HUES64 (cell line): ENCODE measurements around the gene KDM2A.
"Not testable (repeated sequence)": the region's sequence is repeated elsewhere in the genome, so short reads cannot be mapped to it uniquely, and the experiment has no call there.

Experiments used
- H3K27ac ChIP-seq: 2 replicates; pipeline ENCODE4 v1.7.0; 2013; ENCODE audit warnings: low read depth, low read length, inconsistent platforms
- H3K27me3 ChIP-seq: 2 replicates; pipeline ENCODE4 v1.6.1; 2013; ENCODE audit warnings: mild to moderate bottlenecking, low read length; ENCODE audit not compliant: insufficient read depth
- H3K36me3 ChIP-seq: 2 replicates; pipeline ENCODE4 v1.6.1; 2013; ENCODE audit warnings: mild to moderate bottlenecking, low read length; ENCODE audit not compliant: insufficient read depth
- H3K4me1 ChIP-seq: 2 replicates; pipeline ENCODE4 v1.6.1; 2013; ENCODE audit warnings: mild to moderate bottlenecking, low read length, moderate library complexity; ENCODE audit not compliant: insufficient read depth
- H3K4me3 ChIP-seq: 2 replicates; pipeline ENCODE4 v1.5.1; 2013; ENCODE audit warnings: mild to moderate bottlenecking, low read length, moderate library complexity
- H3K9ac ChIP-seq: 2 replicates; pipeline ENCODE4 v1.6.1; 2013; ENCODE audit warnings: mild to moderate bottlenecking, low read depth, low read length
- H3K9me3 ChIP-seq: 2 replicates; pipeline ENCODE4 v1.6.1; 2013; ENCODE audit warnings: low read depth, low read length; ENCODE audit not compliant: insufficient read depth
- WGBS: fragments of 150-250, 120-280 bp; methylation state at CpG from one replicate; pipeline ENCODE4 v1.1.7; 2013; ENCODE audit warnings: missing lambda C conversion rate; 5-methylcytosine and 5-hydroxymethylcytosine counted together

Gene KDM2A

GRCh38 chr11:67118181-67118766, 789 bp upstream of the KDM2A start:
- no peaks in the 10 kb centered on the region for H3K9me3 ChIP-seq
- peaks cover 11% of the 10 kb centered on the region; the same call in 1 of the 2 replicates for H3K27me3 ChIP-seq
- H3K9ac ChIP-seq = peak overlapping the region; percentile 94
- under 1% methylated on average over 59 of the region's 59 CpGs for WGBS
- peak overlapping the region; percentile 79 for H3K4me3 ChIP-seq
- peak overlapping the region; percentile 90; the same call in 1 of the 2 replicates for H3K27ac ChIP-seq
- peaks cover 11% of the 10 kb centered on the region for H3K36me3 ChIP-seq
- H3K4me1 ChIP-seq = peaks cover 25% of the 10 kb centered on the region

GRCh38 chr11:67119585-67120391, 725 bp downstream of the KDM2A start:
- Histone ChIP-seq H3K4me1 (peaks cover 22% of the 10 kb centered on the region), H3K27me3 (peaks cover 11% of the 10 kb centered on the region; the same call in 1 of the 2 replicates), H3K9ac (peak overlapping the region; percentile 89), H3K36me3 (peaks cover 18% of the 10 kb centered on the region), H3K9me3 (no peaks in the 10 kb centered on the region), H3K27ac (peak overlapping the region; percentile 95), H3K4me3 (peak overlapping the region; percentile 93)
- under 1% methylated on average over 60 of the region's 61 CpGs for WGBS

DNA sequence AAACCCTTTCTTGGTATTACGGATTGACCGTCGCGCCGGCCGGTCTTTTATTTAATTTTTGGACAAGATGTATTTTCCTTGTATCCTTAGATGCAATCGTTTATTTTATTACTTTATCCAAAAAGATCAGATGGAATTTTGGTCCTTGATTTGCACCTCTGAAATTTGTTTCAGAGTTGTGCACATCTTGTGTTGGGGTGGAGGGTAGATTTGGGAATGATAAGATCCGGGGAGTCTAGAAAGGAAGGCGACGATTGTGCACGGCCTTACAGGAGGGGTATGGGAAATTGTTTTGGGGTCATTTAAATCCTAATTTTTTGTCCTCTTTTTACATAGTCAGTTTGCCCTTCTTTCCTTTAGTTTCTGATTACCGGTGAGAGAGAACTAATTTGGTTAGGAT, 1.4 kb downstream of the KDM2A start:
- WGBS = 0% methylated on average over 8 of the region's 12 CpGs

DNA sequence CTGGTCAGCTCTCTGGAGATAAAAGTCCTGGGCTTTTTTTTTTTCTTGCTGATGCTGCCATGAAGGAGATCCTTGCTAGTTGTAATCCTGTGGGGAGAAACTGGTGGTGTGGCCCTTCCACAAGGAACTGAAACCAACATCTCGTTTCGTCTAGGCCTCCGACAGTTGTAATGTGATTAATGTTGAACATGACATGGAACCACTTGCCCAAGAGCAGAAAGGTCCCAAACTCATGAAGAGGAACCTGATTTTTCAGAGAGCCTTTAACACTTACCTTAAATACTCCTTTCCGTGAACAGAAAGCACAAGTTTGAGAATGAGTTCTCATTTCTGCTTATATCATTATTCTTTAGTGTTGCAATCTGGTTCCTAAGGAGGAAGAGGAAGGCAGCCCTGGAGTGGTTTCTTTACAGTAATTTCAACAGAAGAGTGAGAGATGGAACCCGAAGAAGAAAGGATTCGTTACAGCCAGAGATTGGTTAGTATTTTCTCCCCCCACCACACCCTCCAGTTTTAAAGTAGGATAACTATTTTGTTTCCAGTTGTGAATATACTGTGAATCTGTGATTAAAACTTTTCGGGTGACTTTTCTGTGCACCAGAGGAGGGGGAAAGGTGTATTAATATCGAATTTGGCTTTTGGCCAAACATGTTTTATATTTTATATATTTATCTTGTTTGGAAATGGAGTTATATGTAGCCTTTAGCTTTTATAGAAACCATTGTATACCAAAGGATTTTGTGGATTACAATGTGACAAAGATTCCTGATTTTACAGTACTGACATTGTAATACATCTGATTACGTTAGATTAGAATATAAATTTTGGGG, 2.0 kb downstream of the KDM2A start:
- peak overlapping the region; percentile 89 for H3K9ac ChIP-seq
- H3K36me3 ChIP-seq = peaks cover 24% of the 10 kb centered on the region
- H3K4me1 ChIP-seq = peaks cover 22% of the 10 kb centered on the region
- peak overlapping the region; percentile 93 for H3K4me3 ChIP-seq
- H3K9me3 ChIP-seq = no peaks in the 10 kb centered on the region
- peaks cover 11% of the 10 kb centered on the region; the same call in 1 of the 2 replicates for H3K27me3 ChIP-seq
- H3K27ac ChIP-seq = no peak overlapping the region
- 42% methylated on average over 5 of the region's 9 CpGs for WGBS

More for the DNA sequence above, 1.4 kb downstream of the KDM2A start:
- Histone ChIP-seq H3K9ac (peak overlapping the region; percentile 89), H3K4me3 (peak overlapping the region; percentile 93), H3K4me1 (peaks cover 22% of the 10 kb centered on the region), H3K27ac (no peak overlapping the region), H3K36me3 (peaks cover 22% of the 10 kb centered on the region), H3K27me3 (peaks cover 11% of the 10 kb centered on the region; the same call in 1 of the 2 replicates), H3K9me3 (no peaks in the 10 kb centered on the region)

DNA sequence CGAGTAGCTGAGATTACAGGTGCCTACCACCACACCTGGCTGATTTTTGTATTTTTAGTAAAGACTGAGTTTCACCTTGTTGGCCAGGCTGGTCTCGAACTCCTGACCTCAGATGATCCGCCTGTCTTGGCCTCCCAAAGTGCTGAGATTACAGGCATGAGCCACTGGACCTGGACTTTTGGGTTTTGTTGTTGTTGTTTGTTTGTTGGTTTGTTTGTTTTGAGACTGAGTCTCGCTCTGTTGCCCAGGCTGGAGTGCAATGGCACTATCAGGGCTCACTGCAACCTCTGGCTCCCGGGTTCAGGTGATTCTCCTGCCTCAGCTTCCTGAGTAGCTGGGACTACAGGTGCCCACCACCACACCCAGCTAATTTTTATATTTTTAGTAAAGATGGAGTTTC, 4.7 kb downstream of the KDM2A start:
- not testable (repeated sequence) for H3K9me3 ChIP-seq, H3K27me3 ChIP-seq, H3K4me3 ChIP-seq, H3K9ac ChIP-seq, H3K27ac ChIP-seq
- 93% methylated on average over 5 of the region's 5 CpGs for WGBS
- H3K36me3 ChIP-seq = peaks cover 42% of the 10 kb centered on the region
- peaks cover 11% of the 10 kb centered on the region; the same call in 1 of the 2 replicates for H3K4me1 ChIP-seq

DNA sequence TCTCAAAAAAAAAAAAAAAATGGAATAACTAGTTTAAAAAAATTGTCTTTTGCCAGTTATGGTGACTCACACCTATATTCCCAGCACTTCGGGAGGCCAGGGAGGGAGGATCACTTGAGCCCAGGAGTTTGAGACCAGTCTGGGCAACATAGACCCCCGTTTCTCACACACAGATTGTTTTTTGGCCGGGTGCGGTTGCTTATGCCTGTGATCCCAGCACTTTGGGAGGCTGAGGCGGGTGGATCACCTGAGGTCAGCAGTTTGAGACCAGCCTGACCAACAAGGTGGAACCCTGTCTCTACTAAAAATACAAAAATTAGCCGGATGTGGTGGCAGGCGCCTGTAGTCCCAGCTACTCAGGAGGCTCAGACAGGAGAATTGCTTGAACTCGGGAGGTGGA, 7.2 kb downstream of the KDM2A start:
- H3K27me3 ChIP-seq, H3K4me3 ChIP-seq, H3K9ac ChIP-seq, H3K4me1 ChIP-seq, H3K9me3 ChIP-seq, H3K27ac ChIP-seq: not testable (repeated sequence)
- H3K36me3 ChIP-seq = peaks cover 55% of the 10 kb centered on the region
- WGBS = 94% methylated on average over 8 of the region's 8 CpGs

DNA sequence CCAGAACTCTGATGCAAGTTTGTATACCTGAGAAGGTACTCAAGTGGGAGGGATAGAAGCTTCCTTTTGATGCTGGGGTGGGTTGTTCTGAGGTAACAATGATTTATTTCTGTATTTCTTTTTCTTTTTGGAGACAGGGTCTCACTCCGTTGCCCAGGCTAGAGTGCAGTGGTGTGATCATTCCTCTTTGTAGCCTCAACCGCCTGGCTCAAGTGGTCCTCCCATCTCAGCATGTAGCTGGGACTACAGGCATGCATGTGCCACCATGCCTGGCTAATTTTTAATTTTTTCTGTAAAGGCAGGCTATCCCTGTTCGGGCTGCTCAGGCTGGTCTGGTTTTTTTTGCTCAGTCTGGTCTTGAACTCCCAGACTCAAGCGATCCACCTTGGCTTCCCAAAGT, 7.9 kb downstream of the KDM2A start:
- no peak overlapping the region for H3K4me3 ChIP-seq
- H3K9ac ChIP-seq = no peak overlapping the region
- no peaks in the 10 kb centered on the region for H3K9me3 ChIP-seq
- H3K27ac ChIP-seq = no peak overlapping the region
- whole genome bisulfite sequencing = 95% methylated on average over 4 of the region's 4 CpGs
- peaks cover 54% of the 10 kb centered on the region for H3K36me3 ChIP-seq
- H3K27me3 ChIP-seq = no peaks in the 10 kb centered on the region
- H3K4me1 ChIP-seq = 0 out of 2 replicates have a peak, but pooled peaks cover under 1% of the 10 kb centered on the region

DNA sequence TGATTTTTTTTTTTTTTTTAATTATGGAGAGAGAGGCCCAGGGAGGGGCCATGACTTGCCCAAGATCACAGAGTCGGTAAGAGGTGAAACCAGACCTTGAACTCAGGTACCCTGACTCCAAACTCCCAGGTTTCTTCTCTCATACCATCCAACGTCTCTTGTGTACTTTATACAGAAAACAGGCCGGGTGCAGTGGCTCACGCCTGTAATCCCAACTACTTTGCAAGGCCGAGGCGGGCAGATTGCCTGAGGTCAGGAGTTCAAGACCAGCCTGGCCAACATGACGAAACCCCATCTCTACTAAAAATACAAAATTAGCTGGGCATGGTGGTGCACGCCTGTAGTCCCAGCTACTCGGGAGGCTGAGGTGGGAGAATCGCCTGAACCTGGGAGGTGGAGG, 11.8 kb downstream of the KDM2A start:
- H3K4me3 ChIP-seq, H3K27ac ChIP-seq, H3K9ac ChIP-seq, H3K9me3 ChIP-seq, H3K4me1 ChIP-seq, H3K27me3 ChIP-seq: not testable (repeated sequence)
- WGBS = 96% methylated on average over 10 of the region's 10 CpGs
- H3K36me3 ChIP-seq = peaks cover 77% of the 10 kb centered on the region

- Histone ChIP-seq H3K9ac (no peak overlapping the region), H3K4me3 (no peak overlapping the region), H3K36me3 (peaks cover 88% of the 10 kb centered on the region), H3K4me1 (no peaks in the 10 kb centered on the region), H3K27me3 (no peaks in the 10 kb centered on the region), H3K9me3 (no peaks in the 10 kb centered on the region), H3K27ac (no peak overlapping the region)
- WGBS = 100% methylated on average over 1 of the region's 1 CpG
Measured at GRCh38 chr11:67136156-67136555, 17.1 kb downstream of the KDM2A start.

- Histone ChIP-seq H3K27ac (no peak overlapping the region), H3K36me3 (peaks cover 79% of the 10 kb centered on the region), H3K27me3 (no peaks in the 10 kb centered on the region), H3K4me3 (no peak overlapping the region), H3K4me1 (no peaks in the 10 kb centered on the region), H3K9me3 (no peaks in the 10 kb centered on the region), H3K9ac (no peak overlapping the region)
- WGBS = 91% methylated on average over 4 of the region's 4 CpGs
Measured at GRCh38 chr11:67138922-67139321, 19.9 kb downstream of the KDM2A start.
